Upper lobe of left lung (tissue), 4 donors: ENCODE results near the gene CFAP221.

Source experiments
- POLR2A ChIP-seq, 4 donors: fragments of 450-650 bp; IDR thresholded peaks; one replicate each; pipeline ENCODE4 v1.5.1; 2016 to 2017; ENCODE audit warnings: antibody characterized with exemption in 4 of 4, mild to moderate bottlenecking in 2 of 4
- TF ChIP-seq, protein P1 (sequence below), 6 experiments: fragments of 450-650 bp in 4 of 6; fragments of 200-600 bp in 2 of 6; sonication (generic) in 2 of 6; IDR thresholded peaks; one replicate each; pipeline ENCODE4 v1.5.1; 2016 to 2019; ENCODE audit warnings: antibody characterized with exemption in 6 of 6

GRCh38 chr2:119617455-119617854, 73.2 kb downstream of the CFAP221 start:
- TF ChIP-seq, protein P1, sequence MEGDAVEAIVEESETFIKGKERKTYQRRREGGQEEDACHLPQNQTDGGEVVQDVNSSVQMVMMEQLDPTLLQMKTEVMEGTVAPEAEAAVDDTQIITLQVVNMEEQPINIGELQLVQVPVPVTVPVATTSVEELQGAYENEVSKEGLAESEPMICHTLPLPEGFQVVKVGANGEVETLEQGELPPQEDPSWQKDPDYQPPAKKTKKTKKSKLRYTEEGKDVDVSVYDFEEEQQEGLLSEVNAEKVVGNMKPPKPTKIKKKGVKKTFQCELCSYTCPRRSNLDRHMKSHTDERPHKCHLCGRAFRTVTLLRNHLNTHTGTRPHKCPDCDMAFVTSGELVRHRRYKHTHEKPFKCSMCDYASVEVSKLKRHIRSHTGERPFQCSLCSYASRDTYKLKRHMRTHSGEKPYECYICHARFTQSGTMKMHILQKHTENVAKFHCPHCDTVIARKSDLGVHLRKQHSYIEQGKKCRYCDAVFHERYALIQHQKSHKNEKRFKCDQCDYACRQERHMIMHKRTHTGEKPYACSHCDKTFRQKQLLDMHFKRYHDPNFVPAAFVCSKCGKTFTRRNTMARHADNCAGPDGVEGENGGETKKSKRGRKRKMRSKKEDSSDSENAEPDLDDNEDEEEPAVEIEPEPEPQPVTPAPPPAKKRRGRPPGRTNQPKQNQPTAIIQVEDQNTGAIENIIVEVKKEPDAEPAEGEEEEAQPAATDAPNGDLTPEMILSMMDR (IDR thresholded peaks at IDR 0.05): no peak
- TF ChIP-seq POLR2A (IDR thresholded peaks at IDR 0.05): no peak
